Endothelial cell of umbilical vein (primary cell): ENCODE results near the gene NTN3.

ENCODE experiments used
- CTCF ChIP-seq, 2 donors: IDR thresholded peaks; 1 replicate in 1 of 2; 2 replicates in 1 of 2; pipeline ENCODE4 v1.5.1; 2011; ENCODE audit warnings: low read length in 2 of 2, mild to moderate bottlenecking in 2 of 2, moderate library complexity in 2 of 2, control low read depth in 1 of 2, inconsistent platforms in 1 of 2, low read depth in 1 of 2; ENCODE audit not compliant: insufficient read depth in 1 of 2; ENCODE audit errors: extremely low read depth in 1 of 2
- EZH2 ChIP-seq: IDR thresholded peaks from 2 replicates; pipeline ENCODE4 v1.6.1; 2012; ENCODE audit warnings: borderline replicate concordance, low read depth, mild to moderate bottlenecking, moderate library complexity, low read length, inconsistent platforms; ENCODE audit not compliant: severe bottlenecking
- FOS ChIP-seq: IDR thresholded peaks from 2 replicates; pipeline ENCODE4 v1.6.1; 2011; ENCODE audit warnings: mild to moderate bottlenecking, low read length, moderate library complexity, borderline replicate concordance; ENCODE audit not compliant: insufficient read depth
- GATA2 ChIP-seq: IDR thresholded peaks from 2 replicates; pipeline ENCODE4 v1.7.0; 2011; ENCODE audit warnings: low read depth, mild to moderate bottlenecking, moderate library complexity, mixed read lengths, low read length; ENCODE audit not compliant: insufficient read length, insufficient read depth
- JUN ChIP-seq: IDR thresholded peaks from 2 replicates; pipeline ENCODE4 v1.6.1; 2011; ENCODE audit warnings: borderline replicate concordance, low read depth; ENCODE audit not compliant: insufficient read length, insufficient read depth
- MAX ChIP-seq: IDR thresholded peaks from 2 replicates; pipeline ENCODE4 v1.6.1; 2011; ENCODE audit not compliant: insufficient read depth, insufficient read length
- MYC ChIP-seq: IDR thresholded peaks from one replicate; pipeline ENCODE4 v1.6.1; 2011; ENCODE audit warnings: mild to moderate bottlenecking, low read depth, low read length
- POLR2A ChIP-seq: IDR thresholded peaks from 2 replicates; pipeline ENCODE4 v1.6.1; 2012; ENCODE audit warnings: low read depth, mild to moderate bottlenecking, control low read depth, low read length
- POLR2AphosphoS5 ChIP-seq: IDR thresholded peaks from 2 replicates; pipeline ENCODE4 v1.6.1; 2012; ENCODE audit warnings: low read depth, mild to moderate bottlenecking, control low read depth, low read length, moderate library complexity; ENCODE audit not compliant: insufficient read depth

- TF ChIP-seq CTCF (IDR thresholded peaks at IDR 0.05; ENCODE audit: extremely low read depth in 1 of 2, insufficient read depth in 1 of 2, low read depth in 1 of 2, low read length in 2 of 2) = no peak
- no peak for TF ChIP-seq POLR2A
- no peak for TF ChIP-seq EZH2
- no peak for TF ChIP-seq POLR2AphosphoS5
- no peak for TF ChIP-seq MYC
- TF ChIP-seq GATA2 = no peak
- TF ChIP-seq JUN = no peak
- no peak for TF ChIP-seq MAX
- TF ChIP-seq FOS = no peak
Measured at GRCh38 chr16:2489581-2489980, 18.5 kb downstream of the NTN3 start.
